HG03280 (cell line): Measurements from ENCODE around the gene RAB1B.

Experiments used
- ATAC-seq: cut with Tn5 transposase; IDR thresholded peaks from one replicate; pipeline ENCODE4 v1.9.1; 2021; ENCODE audit warnings: mild to moderate bottlenecking, moderate library complexity; ENCODE audit not compliant: unreplicated experiment

The RAB1B gene

DNA sequence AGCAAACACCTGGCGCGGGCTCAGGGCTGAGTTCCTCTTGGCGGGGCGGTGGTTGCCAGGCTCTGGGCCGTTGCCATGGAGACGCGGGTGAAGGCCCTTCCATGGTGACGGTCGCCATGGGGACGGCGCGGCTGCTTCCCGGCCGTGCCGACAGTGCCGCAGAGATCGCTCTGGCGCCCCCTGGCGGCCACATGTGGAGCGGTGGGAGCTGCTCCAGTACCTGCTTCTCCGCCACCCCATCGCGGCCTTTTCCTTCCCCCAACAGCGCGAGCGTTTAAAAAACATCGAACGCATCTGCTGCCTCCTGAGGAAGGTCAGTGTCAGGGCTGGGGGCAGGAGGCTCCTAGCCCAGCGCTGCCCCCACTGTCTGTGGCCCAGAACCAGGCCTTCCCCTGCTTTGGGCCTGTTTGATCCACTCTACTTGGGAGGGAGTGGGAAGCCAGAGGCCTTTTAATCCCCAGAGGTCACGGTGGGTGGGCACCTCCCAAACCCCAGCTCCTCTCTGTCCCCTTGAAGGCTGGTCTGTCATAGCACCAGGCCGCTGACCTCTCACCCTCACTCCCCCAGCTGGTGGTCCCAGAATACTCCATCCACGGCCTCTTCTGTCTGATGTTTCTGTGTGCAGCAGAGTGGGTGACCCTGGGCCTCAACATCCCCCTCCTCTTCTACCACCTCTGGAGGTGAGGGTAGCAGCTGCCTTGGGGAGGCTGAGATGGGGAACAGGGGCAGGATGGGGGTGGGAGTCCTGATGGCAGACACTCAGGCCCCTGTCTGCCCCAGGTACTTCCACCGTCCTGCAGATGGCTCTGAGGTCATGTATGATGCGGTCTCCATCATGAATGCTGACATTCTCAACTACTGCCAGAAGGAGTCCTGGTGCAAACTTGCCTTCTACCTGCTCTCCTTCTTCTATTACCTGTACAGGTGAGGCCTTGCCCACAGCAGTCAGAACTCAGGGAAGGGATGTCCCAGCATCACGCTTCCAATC, 14.3 kb downstream of the RAB1B start:
- ATAC-seq = peak; percentile 82

DNA sequence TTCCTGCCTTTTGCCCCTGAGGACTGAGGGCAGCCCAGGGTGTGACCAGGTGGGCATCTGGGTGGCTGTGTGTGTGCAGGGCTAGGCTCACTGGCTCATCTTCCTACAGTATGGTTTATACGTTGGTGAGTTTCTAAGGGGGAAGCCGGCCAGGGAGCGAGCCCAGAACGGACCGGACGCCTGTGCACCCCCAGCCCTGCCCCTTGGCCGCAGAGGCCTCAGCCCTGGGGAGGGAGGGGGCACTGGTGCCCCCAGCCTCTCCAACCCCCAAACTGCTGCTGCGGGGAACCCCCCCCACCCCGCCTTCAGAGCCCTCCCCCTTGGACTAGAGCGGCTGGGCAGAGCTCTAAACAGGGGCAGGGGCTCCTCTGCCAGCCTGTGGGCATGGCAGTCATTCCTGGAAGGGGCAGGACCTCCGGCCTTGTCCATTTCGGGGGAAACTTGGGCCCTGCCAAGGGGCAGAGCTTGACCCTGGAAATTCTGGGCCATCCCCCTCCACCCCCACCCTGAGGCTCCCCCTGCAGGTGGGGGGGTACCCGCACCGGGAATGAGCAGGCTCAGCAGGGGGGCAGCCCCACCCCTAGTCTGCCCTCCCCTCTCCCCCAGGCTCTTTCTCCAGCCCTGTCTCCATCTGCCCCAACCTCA, 15.1 kb downstream of the RAB1B start:
- ATAC-seq = no peak

- no peak for ATAC-seq
Observed at GRCh38 chr11:66284526-66285078, 16.2 kb downstream of the RAB1B start.

DNA sequence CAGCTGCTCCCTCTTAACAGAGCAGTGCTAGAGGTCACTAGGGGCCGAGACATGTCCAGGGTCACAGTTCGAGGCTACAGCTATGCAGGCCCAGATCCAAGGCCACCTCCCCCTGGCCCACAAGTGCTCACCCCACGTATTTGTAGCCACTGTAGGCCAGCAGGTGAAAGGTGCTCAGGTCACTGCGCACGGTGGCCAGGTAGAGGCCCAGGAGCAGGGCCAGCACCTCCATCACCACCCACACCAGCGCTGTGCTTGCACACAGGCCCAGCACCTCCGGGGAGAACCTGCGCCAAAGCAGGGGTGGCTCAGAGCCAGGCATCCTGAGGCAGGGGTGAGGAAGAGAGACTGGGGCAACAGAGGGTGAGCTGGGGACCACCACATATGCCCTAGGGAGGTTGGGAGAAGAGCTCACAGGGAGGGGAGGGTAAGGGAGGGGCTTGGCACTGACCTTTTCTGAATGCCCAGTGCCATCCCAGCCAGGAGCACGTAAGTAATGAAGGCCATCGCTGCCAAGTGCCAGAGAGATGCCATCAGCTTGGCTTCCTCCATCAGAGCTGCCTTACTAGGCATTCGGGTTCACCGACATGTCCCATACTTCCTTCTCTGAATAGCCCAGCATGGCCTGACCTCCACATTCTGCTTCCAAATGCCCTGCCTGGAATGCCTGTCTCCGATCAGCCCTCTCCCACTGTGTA, 17.0 kb downstream of the RAB1B start:
- no peak for ATAC-seq

GRCh38 chr11:66286699-66287098, 18.3 kb downstream of the RAB1B start:
- no peak for ATAC-seq

- ATAC-seq = no peak
Observed at GRCh38 chr11:66287211-66287888, 18.9 kb downstream of the RAB1B start.

- ATAC-seq = no peak
Observed at GRCh38 chr11:66287889-66288670, 19.6 kb downstream of the RAB1B start.

DNA sequence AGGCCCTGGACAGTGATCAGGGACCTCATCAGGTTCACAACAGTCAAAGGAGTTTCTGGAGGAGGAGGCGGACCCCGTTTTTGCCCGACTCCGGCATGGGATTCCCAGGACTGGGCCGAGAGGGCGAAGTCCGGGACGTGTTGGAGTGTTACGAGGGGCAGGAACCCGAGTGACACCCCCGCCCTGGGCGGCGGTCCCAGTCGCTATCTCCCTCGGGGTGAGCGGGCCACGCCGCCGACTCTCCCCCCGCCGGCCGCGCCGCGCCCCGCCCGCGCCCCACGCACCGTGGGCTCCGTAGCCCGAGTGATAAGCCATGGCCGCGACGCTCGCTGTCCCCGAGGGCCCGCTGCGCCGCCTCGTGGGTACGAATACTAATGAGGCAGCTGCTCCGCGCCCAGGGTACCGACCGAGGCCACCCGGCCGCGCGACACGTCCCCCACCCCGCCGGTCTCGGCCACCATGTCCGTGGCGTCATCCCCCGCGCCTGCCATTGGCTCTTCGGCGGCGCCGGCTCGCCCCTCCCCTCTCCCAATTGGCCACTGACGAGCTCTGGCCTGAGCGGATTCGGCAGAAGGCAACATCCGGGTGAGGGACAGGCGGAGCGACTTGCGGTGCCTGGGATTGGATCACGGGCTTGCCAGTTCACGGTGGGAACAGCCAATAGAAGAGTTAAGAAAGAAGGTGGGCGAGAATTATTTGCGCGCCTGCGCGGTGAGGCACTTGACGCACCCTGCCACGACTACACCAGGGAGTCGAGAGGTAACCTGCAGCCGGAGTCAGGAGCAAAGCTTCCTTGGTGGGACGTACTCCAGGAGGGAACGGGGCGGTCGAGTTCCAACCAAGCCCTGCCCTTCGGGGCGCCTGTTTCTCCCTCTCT, 20.5 kb downstream of the RAB1B start, which contains the start of gene YIF1A:
TSS of gene YIF1A (minus strand) at position 473 of the 877 bp plus-strand sequence. CDS start at position 315, 158 bp downstream.
- peak; percentile 92 for ATAC-seq

- ATAC-seq = peak; percentile 37
Observed at GRCh38 chr11:66289548-66290329, 21.3 kb downstream of the RAB1B start.

DNA sequence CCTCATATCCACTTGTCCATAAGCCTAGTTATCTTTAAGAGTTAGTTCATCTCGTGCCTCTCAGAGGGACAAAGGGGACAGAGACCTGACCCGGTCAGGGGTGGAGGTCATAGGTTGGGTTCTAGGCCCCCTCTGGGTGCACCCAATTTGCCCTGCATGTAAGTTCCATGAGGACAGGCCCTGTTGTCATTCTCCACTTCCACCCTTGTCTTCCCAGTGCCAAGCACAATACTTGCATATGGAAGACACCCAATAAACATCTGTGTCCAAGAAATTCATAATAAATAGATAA, 21.8 kb downstream of the RAB1B start:
- no peak for ATAC-seq

DNA sequence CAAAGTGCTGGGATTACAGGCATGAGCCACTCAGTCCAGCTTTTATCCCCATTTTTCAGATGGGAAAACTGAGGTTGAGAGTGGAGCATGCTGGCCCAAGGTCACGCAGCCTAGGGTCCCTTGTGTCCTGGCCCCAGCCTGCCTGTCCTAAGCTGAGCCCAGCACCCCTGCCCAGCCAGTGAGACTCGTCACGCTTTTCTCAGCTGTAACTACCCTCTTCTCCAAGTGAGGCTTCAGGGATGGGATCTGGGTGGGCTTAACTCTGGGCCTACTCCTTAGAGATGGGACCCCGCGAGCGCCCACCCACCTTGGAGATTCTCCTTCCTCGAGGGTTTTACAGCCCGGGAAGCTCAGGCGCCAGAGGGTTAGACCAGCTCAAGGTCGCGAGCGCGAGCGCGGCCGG, 22.9 kb downstream of the RAB1B start:
- ATAC-seq = no peak

- ATAC-seq = no peak
Observed at GRCh38 chr11:66291706-66292542, 23.5 kb downstream of the RAB1B start, which contains the start of gene TMEM151A. Gene TMEM151A (plus strand): TSS chr11:66291894. CDS start chr11:66292014, 120 bp downstream.

DNA sequence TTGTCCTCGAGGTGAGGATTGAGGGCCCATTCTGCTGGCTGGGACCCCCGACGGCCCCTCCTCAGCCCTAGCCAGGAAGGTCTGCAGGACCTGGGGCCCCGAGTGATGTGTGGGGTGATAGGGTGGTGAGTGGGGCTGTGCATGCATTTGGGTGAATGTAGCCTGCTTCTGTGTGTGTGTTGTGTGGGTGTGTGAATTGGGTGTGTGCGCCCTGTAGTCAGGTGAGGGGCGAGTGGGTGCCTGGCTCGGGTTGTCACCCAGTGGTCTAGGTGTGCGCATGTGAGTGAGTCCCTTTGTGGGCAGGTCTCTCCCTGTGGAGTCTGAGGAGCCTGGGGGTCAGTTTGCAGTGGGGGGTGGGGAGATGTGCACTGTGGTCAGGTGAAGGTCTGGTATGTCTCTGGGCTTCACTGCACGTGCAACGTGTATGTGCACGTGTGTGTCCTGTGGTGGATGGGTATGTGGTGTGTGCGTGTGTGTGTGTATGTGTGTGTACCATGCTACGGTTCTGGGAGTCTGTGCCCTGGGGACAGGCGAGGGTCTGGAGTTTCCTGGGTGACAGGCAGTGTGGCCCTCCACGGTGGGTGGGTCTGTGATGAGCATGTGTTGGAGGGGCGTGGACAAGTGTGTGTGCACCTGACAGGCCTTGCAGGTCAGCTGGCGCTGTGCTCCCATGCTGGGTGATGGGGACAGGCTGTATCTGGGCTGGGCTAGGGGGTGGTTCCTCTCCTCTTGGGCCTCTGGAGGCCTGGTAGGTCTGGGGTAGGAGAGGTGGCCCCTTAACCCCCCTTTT, 24.3 kb downstream of the RAB1B start:
- ATAC-seq = no peak

- ATAC-seq = no peak
Observed at GRCh38 chr11:66293352-66293751, 24.9 kb downstream of the RAB1B start.

DNA sequence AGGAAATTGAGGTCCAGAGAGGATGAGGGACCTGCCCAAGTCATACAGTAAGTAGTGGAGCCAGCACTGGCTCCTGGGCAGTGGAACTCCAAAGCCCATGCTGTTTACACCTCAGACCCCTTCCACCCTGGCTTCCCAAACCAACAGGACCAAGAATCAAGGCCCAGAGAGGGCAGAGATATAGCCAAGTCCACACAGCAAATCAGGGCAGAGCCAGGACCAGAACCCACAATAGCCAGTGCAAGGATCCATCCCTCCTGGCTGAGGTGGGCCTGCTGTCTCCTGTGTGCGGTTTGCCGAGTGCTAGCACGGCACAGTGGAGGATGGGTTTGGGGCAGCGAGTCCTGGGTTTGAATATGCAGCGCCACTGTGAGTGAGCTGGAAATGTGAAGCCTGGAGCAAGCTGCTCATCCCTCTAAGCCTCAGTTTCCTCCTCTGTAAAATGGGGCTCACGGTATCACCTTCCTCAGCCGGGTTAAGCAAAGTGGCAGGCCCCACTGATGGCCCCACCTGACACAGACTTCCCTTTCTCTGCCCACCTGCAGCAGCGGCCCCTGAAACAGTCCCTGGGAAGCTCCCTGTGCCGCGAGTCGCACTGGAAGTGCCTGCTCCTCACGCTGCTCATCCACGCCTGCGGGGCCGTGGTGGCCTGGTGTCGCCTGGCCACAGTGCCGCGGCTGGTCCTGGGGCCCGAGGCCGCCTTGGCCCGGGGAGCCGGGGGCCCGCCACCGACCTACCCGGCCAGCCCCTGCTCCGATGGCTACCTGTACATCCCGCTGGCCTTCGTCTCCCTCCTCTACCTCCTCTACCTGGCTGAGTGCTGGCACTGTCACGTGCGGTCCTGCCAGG, 25.6 kb downstream of the RAB1B start:
- ATAC-seq = no peak
